ENCODE measurements around the gene KANSL2.

GRCh38 chr12:48682927-48683326 lies 889 bp upstream of the KANSL2 start:
- TF ChIP-seq POLR2A (IDR thresholded peaks at IDR 0.05; ENCODE audit: low read depth, low read length) (no peak), CTCF (IDR thresholded peaks at IDR 0.05; ENCODE audit: extremely low read depth in 1 of 2, insufficient read depth in 1 of 2, low read depth in 1 of 2, low read length in 2 of 2) (no peak), JUN (IDR thresholded peaks at IDR 0.05; ENCODE audit: borderline replicate concordance, insufficient read depth, insufficient read length, low read depth) (no peak), POLR2AphosphoS5 (IDR thresholded peaks at IDR 0.05; ENCODE audit: insufficient read depth, low read depth, low read length) (no peak), EZH2 (IDR thresholded peaks at IDR 0.05; ENCODE audit: borderline replicate concordance, low read depth, low read length, severe bottlenecking) (no peak), GATA2 (IDR thresholded peaks at IDR 0.05; ENCODE audit: insufficient read depth, insufficient read length, low read depth, low read length) (no peak), MAX (IDR thresholded peaks at IDR 0.05; ENCODE audit: insufficient read depth, insufficient read length) (no peak), FOS (IDR thresholded peaks at IDR 0.05; ENCODE audit: borderline replicate concordance, insufficient read depth, low read length) (no peak)
